Measurements from ENCODE around the gene HOXA1.

HOXA1 gene

DNA sequence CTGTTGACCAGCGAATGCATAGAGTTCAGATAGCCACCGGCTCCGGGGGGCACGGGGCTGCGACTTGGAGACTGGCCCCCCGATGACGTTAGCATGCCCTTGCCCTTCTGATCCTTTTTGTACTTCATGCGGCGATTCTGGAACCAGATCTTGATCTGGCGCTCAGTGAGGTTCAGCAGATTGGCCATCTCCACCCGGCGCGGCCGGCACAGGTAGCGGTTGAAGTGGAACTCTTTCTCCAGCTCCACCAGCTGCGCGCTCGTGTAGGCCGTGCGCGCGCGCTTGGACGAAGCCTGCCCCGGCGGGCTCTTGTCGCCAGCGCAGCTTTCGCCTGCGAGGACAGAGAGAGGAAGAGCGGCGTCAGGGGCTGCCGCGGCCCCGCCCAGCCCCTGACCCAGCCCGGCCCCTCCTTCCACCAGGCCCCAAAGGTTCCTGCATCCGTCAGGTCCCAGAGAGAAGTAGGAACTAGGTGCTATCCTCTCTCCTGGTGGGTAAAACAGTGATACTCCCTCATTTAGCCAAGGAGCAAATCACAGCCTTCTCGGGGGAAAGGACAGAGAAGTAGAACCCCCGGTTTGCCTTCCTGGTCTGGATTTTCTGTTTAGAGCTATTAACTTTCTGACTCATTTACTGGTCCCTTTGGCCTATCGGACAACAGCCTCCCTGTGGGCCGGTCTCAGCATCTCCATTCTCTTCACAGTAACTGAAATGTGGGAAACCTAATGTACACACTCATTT is 12.8 kb upstream of the HOXA1 start:
- Histone ChIP-seq H3K36me3 (ENCODE audit: control insufficient read depth in 2 of 2, insufficient read depth in 2 of 2, low read length in 2 of 2) (no peaks in the 10 kb centered on the region), H3K4me1 (ENCODE audit: control insufficient read depth, insufficient read depth, low read length) (peaks cover 66% of the 10 kb centered on the region), H3K4me3 (ENCODE audit: low read length in 2 of 2) (peak overlapping the region; percentile 56 to 96), H3K9ac (ENCODE audit: low read length in 2 of 2) (peak overlapping the region; percentile 86 to 92), H3K27me3 (ENCODE audit: control insufficient read depth in 1 of 2, insufficient read depth in 2 of 2, low read length in 2 of 2) (no peaks in the 10 kb centered on the region), H3K9me3 (ENCODE audit: control insufficient read depth in 2 of 2, low read length in 2 of 2) (no peaks in the 10 kb centered on the region), H3K27ac (ENCODE audit: low read length) (peak overlapping the region; percentile 97)

DNA sequence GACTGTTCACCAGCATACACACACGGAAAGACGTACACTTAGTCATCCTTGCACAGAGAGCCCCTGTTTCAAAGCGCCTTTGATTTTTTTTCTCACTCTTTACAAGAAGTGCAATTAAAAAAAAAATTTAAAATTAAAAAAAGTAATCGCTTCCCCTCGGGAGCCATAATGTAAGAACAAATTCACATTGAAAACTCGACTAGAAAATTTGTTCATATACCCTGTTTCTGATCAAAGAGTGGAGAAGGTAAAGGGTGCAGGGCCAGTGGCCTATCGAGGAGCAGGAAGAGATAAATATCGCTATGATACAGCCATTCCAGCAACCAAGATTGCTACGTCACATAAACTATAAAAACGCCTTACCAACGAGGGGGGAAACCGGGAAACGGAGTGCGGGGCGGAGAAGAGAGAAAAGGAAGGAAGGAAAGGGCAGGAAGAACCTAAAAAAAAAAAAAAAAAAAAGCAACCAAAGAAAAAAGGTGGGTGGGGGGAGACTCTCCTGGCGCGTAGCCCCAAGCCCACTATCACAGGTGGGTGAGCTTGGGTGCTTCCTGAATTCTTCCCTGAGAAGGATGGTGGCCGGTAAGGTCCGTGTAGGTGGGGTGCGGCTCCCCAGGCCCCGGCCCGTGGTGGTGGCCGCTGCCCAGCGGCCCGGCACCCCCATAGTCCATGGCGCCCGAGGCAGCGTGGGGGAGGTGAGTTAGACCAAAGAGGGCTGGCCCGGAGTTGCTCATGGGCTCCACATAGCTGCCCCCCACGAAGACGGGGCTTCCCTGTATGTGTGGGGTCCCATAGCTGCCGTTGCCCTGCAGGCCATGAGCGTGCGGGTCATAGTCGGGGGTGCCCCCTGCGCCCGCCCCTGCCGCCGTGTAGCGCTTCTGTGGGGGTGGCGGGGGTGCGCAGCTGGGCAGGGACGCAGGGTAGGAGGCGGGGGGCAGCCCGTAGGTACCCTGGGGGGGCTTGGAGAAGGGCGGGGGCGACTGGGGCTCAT is 11.9 kb upstream of the HOXA1 start:
- no peaks in the 10 kb centered on the region for H3K9me3 ChIP-seq (ENCODE audit: control insufficient read depth in 2 of 2, low read length in 2 of 2)
- H3K4me3 ChIP-seq (ENCODE audit: low read length in 2 of 2), result peak overlapping the region; percentile 56 to 96
- peak overlapping the region; percentile 97 for H3K27ac ChIP-seq (ENCODE audit: low read length)
- H3K36me3 ChIP-seq (ENCODE audit: control insufficient read depth in 2 of 2, insufficient read depth in 2 of 2, low read length in 2 of 2), result no peaks in the 10 kb centered on the region
- no peaks in the 10 kb centered on the region for H3K27me3 ChIP-seq (ENCODE audit: control insufficient read depth in 1 of 2, insufficient read depth in 2 of 2, low read length in 2 of 2)
- peaks cover 65% of the 10 kb centered on the region for H3K4me1 ChIP-seq (ENCODE audit: control insufficient read depth, insufficient read depth, low read length)
- H3K9ac ChIP-seq (ENCODE audit: low read length in 2 of 2), result peak overlapping the region; percentile 86 to 92

DNA sequence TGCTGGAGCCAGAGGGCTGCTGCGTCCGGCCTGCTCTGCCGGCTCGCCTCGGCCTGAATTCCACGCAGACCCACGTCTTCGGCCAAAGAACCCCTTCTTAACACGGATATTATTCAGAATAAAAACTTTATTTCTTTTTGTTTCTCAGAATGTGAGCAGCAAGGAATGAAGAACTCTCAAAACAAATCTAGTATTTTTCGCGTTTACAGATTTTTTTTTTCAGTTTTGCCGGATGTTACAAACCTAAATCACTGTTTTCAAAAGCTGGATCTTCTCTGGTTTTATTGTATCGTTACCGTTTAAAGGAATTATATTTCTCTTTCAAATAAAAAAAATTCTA is 11.1 kb upstream of the HOXA1 start:
- H3K27ac ChIP-seq (ENCODE audit: low read length), result peak overlapping the region; percentile 97
- no peaks in the 10 kb centered on the region for H3K9me3 ChIP-seq (ENCODE audit: control insufficient read depth in 2 of 2, low read length in 2 of 2)
- no peaks in the 10 kb centered on the region for H3K27me3 ChIP-seq (ENCODE audit: control insufficient read depth in 1 of 2, insufficient read depth in 2 of 2, low read length in 2 of 2)
- peak overlapping the region; percentile 96 to 97 for H3K4me3 ChIP-seq (ENCODE audit: low read length in 2 of 2)
- H3K36me3 ChIP-seq (ENCODE audit: control insufficient read depth in 2 of 2, insufficient read depth in 2 of 2, low read length in 2 of 2), result no peaks in the 10 kb centered on the region
- peak overlapping the region; percentile 90 to 92 for H3K9ac ChIP-seq (ENCODE audit: low read length in 2 of 2)
- H3K4me1 ChIP-seq (ENCODE audit: control insufficient read depth, insufficient read depth, low read length), result peaks cover 65% of the 10 kb centered on the region

DNA sequence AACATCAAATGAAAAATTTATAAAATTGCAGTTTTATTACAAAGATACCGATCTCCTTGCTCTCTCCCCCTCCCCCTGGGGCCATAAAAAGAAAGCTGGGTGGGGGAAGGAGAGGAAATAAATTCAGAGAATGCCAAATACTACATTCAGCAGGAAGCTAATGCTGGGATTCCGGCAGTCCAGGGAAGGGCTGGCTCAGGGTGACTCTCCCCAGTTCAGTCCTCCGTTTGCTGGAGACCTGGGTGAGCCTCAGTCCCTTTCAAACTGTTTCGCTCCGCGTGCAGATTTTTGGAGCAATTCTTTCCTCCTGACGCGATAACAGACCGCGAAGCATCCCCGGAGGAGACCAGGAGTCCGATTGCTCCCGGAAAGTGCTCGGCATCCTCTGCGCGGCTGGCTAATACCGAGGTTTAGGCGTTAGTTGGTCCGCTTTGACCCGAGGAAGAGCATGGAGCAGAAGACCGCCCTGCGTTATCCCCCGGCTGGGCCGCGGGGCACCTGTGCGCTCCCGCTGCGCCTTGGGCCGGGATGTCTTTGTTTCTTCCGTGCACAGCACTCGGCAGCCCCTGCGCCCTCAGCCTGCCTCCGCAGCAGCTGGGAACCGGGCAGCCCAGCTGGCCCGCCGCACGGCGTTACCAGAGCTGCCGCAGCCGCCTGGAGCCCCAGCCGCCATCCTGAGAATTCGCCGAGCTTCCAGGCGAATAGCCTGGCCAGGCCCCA is 10.5 kb upstream of the HOXA1 start:
- Histone ChIP-seq H3K9ac (ENCODE audit: low read length in 2 of 2) (peak overlapping the region; percentile 90 to 92), H3K4me1 (ENCODE audit: control insufficient read depth, insufficient read depth, low read length) (peaks cover 61% of the 10 kb centered on the region), H3K36me3 (ENCODE audit: control insufficient read depth in 2 of 2, insufficient read depth in 2 of 2, low read length in 2 of 2) (no peaks in the 10 kb centered on the region), H3K9me3 (ENCODE audit: control insufficient read depth in 2 of 2, low read length in 2 of 2) (no peaks in the 10 kb centered on the region), H3K27me3 (ENCODE audit: control insufficient read depth in 1 of 2, insufficient read depth in 2 of 2, low read length in 2 of 2) (no peaks in the 10 kb centered on the region), H3K27ac (ENCODE audit: low read length) (peak overlapping the region; percentile 97), H3K4me3 (ENCODE audit: low read length in 2 of 2) (peak overlapping the region; percentile 96 to 97)

DNA sequence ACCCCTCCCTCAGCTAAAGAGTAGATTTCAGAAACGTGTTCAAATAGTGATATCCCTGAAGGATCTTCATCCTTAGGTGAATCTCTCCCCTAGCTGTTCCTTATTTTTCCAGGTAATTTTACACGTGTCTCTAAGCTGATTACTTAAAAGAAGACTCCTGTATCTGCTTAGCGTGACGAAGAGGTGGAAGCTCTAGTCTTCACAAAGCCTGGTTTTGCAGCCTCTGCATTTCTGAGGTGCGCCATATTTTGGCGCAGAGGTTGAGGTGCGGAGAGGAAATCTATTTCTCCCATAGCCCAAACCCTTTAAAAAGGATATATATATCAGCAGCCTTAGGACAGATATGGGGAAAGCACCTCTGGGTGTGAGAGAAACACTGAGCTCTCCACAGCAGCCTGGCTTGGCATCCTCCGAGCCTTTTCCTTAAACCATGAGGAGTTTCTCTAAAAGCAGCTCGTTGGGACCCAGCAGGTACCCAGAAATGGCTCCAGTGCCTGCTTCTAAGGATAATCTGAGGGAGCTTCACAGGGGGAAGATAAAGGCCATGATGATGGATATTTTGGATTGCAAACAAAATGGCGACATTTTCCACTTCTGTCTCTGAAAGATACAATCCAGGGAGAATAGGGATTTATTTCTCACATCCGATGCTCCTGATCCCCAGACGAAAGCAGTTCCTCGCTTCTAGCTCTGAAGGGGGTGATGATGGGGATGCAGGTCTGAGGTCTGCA is 9.7 kb upstream of the HOXA1 start:
- Histone ChIP-seq H3K27me3 (ENCODE audit: control insufficient read depth in 1 of 2, insufficient read depth in 2 of 2, low read length in 2 of 2) (no peaks in the 10 kb centered on the region), H3K4me3 (ENCODE audit: low read length in 2 of 2) (peak overlapping the region; percentile 96 to 97), H3K27ac (ENCODE audit: low read length) (peak overlapping the region; percentile 97), H3K9ac (ENCODE audit: low read length in 2 of 2) (peak overlapping the region; percentile 90 to 92), H3K36me3 (ENCODE audit: control insufficient read depth in 2 of 2, insufficient read depth in 2 of 2, low read length in 2 of 2) (no peaks in the 10 kb centered on the region), H3K9me3 (ENCODE audit: control insufficient read depth in 2 of 2, low read length in 2 of 2) (no peaks in the 10 kb centered on the region), H3K4me1 (ENCODE audit: control insufficient read depth, insufficient read depth, low read length) (peaks cover 58% of the 10 kb centered on the region)

DNA sequence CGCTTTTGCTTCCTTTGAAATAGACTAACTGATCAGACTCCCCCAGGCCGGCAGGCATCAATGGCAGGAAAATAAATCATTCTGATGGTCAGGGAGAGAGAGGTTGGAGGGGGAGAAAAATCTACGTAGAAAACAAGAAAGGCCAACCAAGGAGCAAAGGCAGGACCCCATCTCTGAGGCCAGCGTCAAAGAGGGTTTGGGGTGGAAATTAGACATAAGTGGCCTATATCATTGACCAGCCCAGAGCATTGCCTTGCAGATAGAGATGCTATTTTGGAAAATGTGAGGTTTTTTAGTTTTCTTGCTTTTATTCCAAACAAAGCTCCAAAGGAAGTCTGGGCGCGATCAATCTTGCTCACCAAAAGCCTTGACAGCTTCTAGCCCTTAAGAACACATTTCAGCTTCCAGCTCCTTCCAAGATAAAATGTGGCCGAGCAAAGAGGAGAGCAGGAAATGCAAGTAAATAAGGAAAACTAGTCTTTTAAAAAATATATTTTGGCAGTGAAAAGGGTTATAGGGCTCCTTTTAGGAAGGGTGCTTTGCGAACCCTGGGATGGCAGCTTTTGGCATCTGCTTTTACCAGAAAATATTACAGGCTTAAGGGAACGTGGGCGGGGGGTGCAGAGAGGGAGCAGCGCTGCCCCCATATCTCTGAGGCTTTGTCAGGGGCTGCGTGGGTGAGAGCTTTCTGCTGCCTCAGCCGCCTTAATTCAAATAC is 8.7 kb upstream of the HOXA1 start:
- H3K9ac ChIP-seq (ENCODE audit: low read length in 2 of 2), result peak overlapping the region; percentile 90 to 92
- peaks cover 48% of the 10 kb centered on the region for H3K4me1 ChIP-seq (ENCODE audit: control insufficient read depth, insufficient read depth, low read length)
- H3K27ac ChIP-seq (ENCODE audit: low read length), result peak overlapping the region; percentile 97
- H3K9me3 ChIP-seq (ENCODE audit: control insufficient read depth in 2 of 2, low read length in 2 of 2), result no peaks in the 10 kb centered on the region
- no peaks in the 10 kb centered on the region for H3K27me3 ChIP-seq (ENCODE audit: control insufficient read depth in 1 of 2, insufficient read depth in 2 of 2, low read length in 2 of 2)
- no peaks in the 10 kb centered on the region for H3K36me3 ChIP-seq (ENCODE audit: control insufficient read depth in 2 of 2, insufficient read depth in 2 of 2, low read length in 2 of 2)
- peak overlapping the region; percentile 96 to 97 for H3K4me3 ChIP-seq (ENCODE audit: low read length in 2 of 2)

DNA sequence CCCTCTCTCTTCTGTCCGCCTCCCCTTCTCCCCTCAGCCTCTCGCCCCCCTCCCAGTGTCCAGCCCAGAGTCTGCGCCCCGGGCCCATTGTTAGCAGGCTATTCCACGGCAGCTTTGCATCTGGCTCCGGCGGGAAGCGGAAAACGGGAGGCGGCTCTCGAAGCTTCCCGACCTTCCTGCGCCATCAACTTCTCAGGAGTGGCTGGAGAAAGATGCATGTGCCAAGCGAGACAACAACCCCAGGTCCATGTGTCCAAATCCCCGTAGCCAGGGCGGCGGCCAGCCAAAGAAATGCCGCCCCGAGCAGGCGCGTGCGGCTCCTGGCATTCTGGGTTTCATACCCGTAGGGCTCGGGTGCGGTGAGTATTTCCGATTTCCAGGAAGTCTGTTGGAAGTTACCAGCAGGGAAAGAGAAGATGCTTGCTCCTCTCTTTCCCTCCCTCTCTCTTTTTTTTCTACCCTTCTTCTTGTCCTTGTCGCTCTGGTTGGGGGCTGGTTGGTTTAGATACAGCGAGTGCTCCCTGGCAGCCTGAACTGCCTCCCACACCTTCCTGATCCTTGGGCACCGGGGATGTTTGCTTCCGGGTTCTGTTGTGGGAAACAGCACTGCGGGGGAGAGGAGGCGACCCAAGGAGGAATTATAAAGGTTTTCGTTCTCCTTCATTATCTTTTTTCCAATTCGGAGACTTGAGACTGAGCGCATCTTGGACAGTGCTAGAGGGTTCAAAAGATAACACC is 7.9 kb upstream of the HOXA1 start:
- Histone ChIP-seq H3K9me3 (ENCODE audit: control insufficient read depth in 2 of 2, low read length in 2 of 2) (no peaks in the 10 kb centered on the region), H3K27me3 (ENCODE audit: control insufficient read depth in 1 of 2, insufficient read depth in 2 of 2, low read length in 2 of 2) (no peaks in the 10 kb centered on the region), H3K4me3 (ENCODE audit: low read length in 2 of 2) (peak overlapping the region; percentile 96 to 97), H3K9ac (ENCODE audit: low read length in 2 of 2) (peak overlapping the region; percentile 90 to 92), H3K27ac (ENCODE audit: low read length) (peak overlapping the region; percentile 97), H3K36me3 (ENCODE audit: control insufficient read depth in 2 of 2, insufficient read depth in 2 of 2, low read length in 2 of 2) (no peaks in the 10 kb centered on the region), H3K4me1 (ENCODE audit: control insufficient read depth, insufficient read depth, low read length) (peaks cover 40% of the 10 kb centered on the region)

DNA sequence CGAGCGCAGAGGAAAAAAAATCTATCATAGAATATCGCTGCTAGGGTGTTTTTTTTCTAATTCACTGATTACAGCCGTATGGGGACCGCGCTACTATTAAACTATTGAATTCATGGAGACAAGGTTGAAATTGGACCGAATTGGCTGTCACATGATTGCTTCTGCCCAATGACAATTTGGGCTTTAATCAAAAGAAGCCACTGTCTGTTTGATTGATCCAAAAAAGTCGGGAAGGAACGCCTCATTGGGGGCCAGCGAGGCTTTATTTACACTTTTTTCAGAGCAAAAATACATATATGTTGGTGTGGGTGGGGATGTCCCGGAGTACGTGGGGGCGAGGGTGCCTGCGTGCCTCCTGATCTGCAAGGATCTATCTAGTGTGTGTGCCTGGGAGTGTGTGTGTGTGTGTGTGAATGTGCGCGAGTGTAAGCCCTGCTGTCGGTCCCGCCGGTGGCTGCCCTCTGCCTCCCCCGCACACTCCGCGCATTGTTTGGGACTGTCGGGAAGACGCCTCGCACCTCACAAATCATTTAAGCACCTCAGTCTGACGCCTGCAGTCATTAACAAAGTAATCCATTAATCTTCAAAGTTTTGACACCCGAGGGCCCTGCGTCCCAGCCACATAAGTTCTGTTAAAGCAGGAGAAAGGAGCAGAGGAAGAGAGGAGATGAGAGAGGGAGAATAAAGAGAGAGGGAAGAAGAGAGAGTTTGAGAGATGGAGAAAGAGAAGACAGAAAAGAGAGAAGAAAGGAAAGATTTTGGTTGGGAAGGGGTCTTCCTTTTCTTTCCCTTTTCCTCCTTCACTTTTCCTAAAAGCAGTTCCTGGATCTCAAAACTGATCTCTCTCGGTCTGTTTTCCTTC is 7.0 kb upstream of the HOXA1 start, which contains the start of gene HOXA2:
HOXA2 (minus strand) TSS at position 103 of the 862 bp plus-strand sequence. CDS start 183 bp downstream, outside the sequence.
- Histone ChIP-seq H3K4me3 (ENCODE audit: low read length in 2 of 2) (peak within 1 kb of the TSS; percentile 96 to 97), H3K27ac (ENCODE audit: low read length) (peak within 1 kb of the TSS; percentile 97), H3K4me1 (ENCODE audit: control insufficient read depth, insufficient read depth, low read length) (peaks cover 43% of the 10 kb centered on the region), H3K9me3 (ENCODE audit: control insufficient read depth in 2 of 2, low read length in 2 of 2) (no peaks in the 10 kb centered on the region), H3K36me3 (ENCODE audit: control insufficient read depth in 2 of 2, insufficient read depth in 2 of 2, low read length in 2 of 2) (no peaks in the 10 kb centered on the region), H3K9ac (ENCODE audit: low read length in 2 of 2) (peak within 1 kb of the TSS; percentile 90 to 92), H3K27me3 (ENCODE audit: control insufficient read depth in 1 of 2, insufficient read depth in 2 of 2, low read length in 2 of 2) (no peaks in the 10 kb centered on the region)
